Gastroesophageal sphincter (tissue), 4 donors: ENCODE results near the gene ASB10. TPM values are rescaled to one million over a fixed set of nuclear protein-coding genes. Genes with fewer than 3 reads are reported as not detected.

ENCODE experiments used
- ATAC-seq: fragments of 150-250 bp; one replicate; pipeline ENCODE4 v1.9.1; 2016; ENCODE audit warnings: mild to moderate bottlenecking, moderate library complexity
- H3K27ac ChIP-seq, 4 donors: fragments of 200-600 bp; sonication (generic) in 3 of 4; 1 replicate in 3 of 4; 2 replicates in 1 of 4; pipeline ENCODE4 v1.5.1; 2016 to 2019
- H3K27me3 ChIP-seq: fragments of 200-600 bp; sonication (generic); one replicate; pipeline ENCODE4 v1.5.1; 2019
- H3K36me3 ChIP-seq, 2 donors: fragments of 200-600 bp; sonication (generic); one replicate each; pipeline ENCODE4 v1.5.1; 2019; ENCODE audit warnings: control low read depth in 1 of 2
- H3K4me1 ChIP-seq, 3 donors: fragments of 200-600 bp; sonication (generic); 1 replicate in 2 of 3; 2 replicates in 1 of 3; pipeline ENCODE4 v1.5.1; 2016 to 2019; ENCODE audit warnings: control low read depth in 2 of 3
- H3K4me3 ChIP-seq, 2 donors: fragments of 200-600 bp; sonication (generic); one replicate each; pipeline ENCODE4 v1.5.1; 2019; ENCODE audit warnings: mild to moderate bottlenecking in 1 of 2, moderate library complexity in 1 of 2
- H3K9me3 ChIP-seq, 3 donors: fragments of 200-600 bp; sonication (generic); one replicate each; pipeline ENCODE4 v1.5.1; 2017 to 2019; ENCODE audit warnings: control low read depth in 2 of 3
- EP300 ChIP-seq: sonication (generic); formaldehyde crosslinking; IDR thresholded peaks from one replicate; pipeline ENCODE4 v1.6.1; 2017; ENCODE audit warnings: antibody characterized with exemption, mild to moderate bottlenecking
- POLR2A ChIP-seq, 2 donors: fragments of 450-650 bp; IDR thresholded peaks; one replicate each; pipeline ENCODE4 v1.6.1; 2017; ENCODE audit warnings: antibody characterized with exemption in 2 of 2, mild to moderate bottlenecking in 2 of 2, moderate library complexity in 1 of 2
- POLR2AphosphoS5 ChIP-seq: sonication (generic); formaldehyde crosslinking; IDR thresholded peaks from one replicate; pipeline ENCODE4 v1.6.1; 2017; ENCODE audit warnings: antibody characterized with exemption
- WGBS, 2 donors: methylation state at CpG; one replicate each; pipeline ENCODE4 v1.1.5; 2018; ENCODE audit warnings: low coverage in 1 of 2; 5-methylcytosine and 5-hydroxymethylcytosine counted together
- total RNA-seq, 4 donors: library from RNA; depleted of rRNA; stranded (reverse); fragments of >200 nt; gene quantifications; one replicate each; pipeline ENCODE4 v1.1.0, GENCODE V29; 2016
- TF ChIP-seq, protein P1 (sequence below), 4 experiments: fragments of 200-600 bp in 2 of 4; fragments of 450-650 bp in 2 of 4; sonication (generic) in 1 of 4; IDR thresholded peaks; one replicate each; pipeline ENCODE4 v1.5.1; 2017 to 2019; ENCODE audit warnings: antibody characterized with exemption in 4 of 4, mild to moderate bottlenecking in 2 of 4, moderate library complexity in 2 of 4

ASB10 gene
- total RNA-seq, 4 donors from 2014 or later: not detected

DNA sequence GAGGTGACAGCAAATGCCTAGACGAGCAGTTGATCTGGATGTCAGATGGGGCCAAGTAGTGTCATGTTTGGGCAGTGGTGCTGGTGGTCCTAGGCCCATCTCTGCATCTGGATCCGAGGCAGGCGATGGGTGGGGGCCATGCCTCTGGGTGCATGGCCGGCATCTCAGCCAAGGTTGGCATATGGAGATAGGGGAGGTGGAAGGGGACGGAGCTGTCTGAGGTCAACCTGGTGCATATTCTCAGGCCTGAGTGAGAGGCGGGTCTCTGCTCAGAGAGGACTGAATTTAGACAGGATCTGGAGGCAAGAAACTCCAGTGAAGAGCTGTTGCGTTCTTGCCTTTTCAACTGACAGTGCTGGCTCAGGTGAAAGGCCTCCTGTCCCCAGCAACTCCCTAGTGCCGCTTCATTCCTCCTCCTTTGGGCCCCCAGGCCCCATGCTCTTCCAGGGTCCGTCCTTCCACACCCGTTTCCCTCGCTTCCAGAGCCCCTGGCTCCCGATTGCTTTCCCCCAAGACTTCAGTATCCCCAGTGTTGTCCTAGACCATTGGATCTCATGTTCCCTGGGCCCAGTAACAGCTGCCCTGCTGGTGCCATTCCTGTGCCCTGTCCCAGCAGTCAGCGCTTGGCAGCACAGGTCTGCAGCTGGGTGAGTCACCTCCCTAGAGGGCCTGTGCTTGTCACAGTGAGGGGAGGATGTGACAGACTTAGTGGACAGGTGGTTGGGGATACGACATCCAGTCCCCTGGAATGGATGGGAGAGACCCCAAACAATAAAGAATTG lies 52.1 kb downstream of the ASB10 start:
- WGBS, 2 donors: 90% methylated on average over 9 of the region's 14 CpGs; no CpG with 5 or more reads in 1 of the 2 donors
- Histone ChIP-seq H3K4me3 (no peak overlapping the region), H3K4me1 (peaks cover 0 to 8% (median 0%) of the 10 kb centered on the region in 3 donors), H3K27ac (no peak overlapping the region), H3K9me3 (no peaks in the 10 kb centered on the region), H3K27me3 (no peaks in the 10 kb centered on the region), H3K36me3 (peaks cover 0 to 100% of the 10 kb centered on the region in 2 donors)
- no peak for ATAC-seq
- no peak for TF ChIP-seq EP300
- TF ChIP-seq POLR2A (IDR thresholded peaks at IDR 0.05): no peak
- no peak for TF ChIP-seq POLR2AphosphoS5
- TF ChIP-seq, protein P1, sequence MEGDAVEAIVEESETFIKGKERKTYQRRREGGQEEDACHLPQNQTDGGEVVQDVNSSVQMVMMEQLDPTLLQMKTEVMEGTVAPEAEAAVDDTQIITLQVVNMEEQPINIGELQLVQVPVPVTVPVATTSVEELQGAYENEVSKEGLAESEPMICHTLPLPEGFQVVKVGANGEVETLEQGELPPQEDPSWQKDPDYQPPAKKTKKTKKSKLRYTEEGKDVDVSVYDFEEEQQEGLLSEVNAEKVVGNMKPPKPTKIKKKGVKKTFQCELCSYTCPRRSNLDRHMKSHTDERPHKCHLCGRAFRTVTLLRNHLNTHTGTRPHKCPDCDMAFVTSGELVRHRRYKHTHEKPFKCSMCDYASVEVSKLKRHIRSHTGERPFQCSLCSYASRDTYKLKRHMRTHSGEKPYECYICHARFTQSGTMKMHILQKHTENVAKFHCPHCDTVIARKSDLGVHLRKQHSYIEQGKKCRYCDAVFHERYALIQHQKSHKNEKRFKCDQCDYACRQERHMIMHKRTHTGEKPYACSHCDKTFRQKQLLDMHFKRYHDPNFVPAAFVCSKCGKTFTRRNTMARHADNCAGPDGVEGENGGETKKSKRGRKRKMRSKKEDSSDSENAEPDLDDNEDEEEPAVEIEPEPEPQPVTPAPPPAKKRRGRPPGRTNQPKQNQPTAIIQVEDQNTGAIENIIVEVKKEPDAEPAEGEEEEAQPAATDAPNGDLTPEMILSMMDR (IDR thresholded peaks at IDR 0.05): no peak

DNA sequence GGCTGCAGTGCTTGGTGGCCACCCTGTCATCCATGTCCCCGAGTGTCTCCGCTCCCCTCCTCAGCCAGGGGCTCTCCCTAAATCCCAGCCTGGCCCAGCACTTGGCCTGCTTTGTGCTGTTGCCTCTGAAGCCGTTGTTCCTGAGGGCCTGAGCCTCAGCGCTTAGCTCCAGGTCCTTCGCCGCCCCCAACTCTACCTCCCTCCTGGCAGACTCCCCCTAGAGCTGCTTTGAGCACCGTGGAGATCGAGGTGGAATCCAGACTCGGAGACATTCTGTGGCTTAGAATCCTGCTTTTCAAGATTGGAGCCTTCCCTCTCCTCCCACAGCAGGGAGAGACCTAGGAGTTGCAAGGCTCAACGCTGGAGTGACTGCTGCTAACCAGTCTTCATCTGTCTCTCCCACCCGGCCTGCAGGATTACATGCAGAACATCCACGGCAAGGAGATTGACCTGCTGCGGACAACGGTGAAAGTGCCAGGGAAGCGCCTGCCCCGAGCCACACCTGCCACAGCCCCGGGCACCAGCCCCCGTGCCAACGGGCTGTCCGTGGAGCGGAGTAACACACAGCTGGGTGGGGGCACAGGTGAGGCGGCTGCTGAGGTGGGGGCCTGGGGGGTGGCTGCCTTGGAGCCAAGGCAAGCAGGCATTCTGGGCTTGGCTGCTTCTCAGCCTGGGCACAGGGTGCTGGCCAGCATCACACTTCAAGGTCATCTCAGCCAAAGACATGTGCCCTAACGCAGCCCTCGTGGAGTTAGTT lies 52.9 kb downstream of the ASB10 start:
- no peak for ATAC-seq
- no peak overlapping the region for H3K27ac ChIP-seq

DNA sequence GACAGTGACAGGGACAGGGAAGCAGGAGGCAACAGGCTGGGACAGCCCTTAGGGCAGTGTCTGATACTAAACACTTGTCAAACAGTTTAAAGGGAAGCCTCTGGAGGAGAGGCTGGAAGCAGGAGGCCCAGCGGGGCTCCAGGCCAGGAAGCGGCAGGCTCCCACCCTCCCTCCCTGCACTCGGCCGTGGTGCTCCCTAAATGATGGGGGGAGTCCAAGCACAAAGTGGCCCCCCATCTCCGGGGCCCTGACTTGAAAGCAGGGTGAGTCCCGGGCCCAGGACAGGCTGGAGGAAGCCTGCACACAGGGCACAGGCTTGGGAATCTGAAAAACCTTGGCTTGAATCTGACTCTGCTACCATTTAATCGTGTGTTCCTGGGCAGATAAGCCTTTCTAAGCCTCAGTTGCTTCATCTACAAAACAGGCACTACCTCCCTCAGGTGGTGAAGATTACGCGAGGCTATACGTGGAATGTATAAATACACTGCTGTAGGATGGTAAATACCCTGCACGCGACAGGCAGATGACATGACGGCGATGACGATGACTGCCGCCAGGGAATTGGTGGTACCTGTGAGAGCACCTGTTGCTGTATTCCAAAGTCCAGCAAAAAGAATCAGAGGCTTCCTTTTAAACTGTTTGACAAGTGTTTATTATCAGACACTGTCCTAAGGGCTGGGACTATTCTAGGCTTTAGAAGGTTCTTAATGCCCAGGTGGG lies 53.6 kb downstream of the ASB10 start:
- no peak for TF ChIP-seq POLR2A (IDR thresholded peaks at IDR 0.05)
- TF ChIP-seq, protein P1 (IDR thresholded peaks at IDR 0.05): no peak
- TF ChIP-seq POLR2AphosphoS5: no peak
- TF ChIP-seq EP300: no peak
- Histone ChIP-seq H3K27me3 (no peaks in the 10 kb centered on the region), H3K36me3 (peaks cover 0 to 100% of the 10 kb centered on the region in 2 donors), H3K4me3 (no peak overlapping the region), H3K9me3 (no peaks in the 10 kb centered on the region), H3K4me1 (peaks cover 0 to 8% (median 0%) of the 10 kb centered on the region in 3 donors), H3K27ac (no peak overlapping the region)
- WGBS, 2 donors: 88 to 89% methylated on average over 5 to 10 of the region's 16 CpGs
- no peak for ATAC-seq

More for the DNA sequence above, 52.9 kb downstream of the ASB10 start:
- Histone ChIP-seq H3K27me3 (no peaks in the 10 kb centered on the region), H3K9me3 (no peaks in the 10 kb centered on the region), H3K36me3 (peaks cover 0 to 100% of the 10 kb centered on the region in 2 donors), H3K4me1 (peaks cover 0 to 8% (median 0%) of the 10 kb centered on the region in 3 donors), H3K4me3 (no peak overlapping the region)
- 90 to 91% methylated on average over 6 to 9 of the region's 24 CpGs for WGBS, 2 donors
- TF ChIP-seq POLR2A (IDR thresholded peaks at IDR 0.05): no peak
- no peak for TF ChIP-seq EP300
- TF ChIP-seq, protein P1 (IDR thresholded peaks at IDR 0.05): no peak
- no peak for TF ChIP-seq POLR2AphosphoS5

DNA sequence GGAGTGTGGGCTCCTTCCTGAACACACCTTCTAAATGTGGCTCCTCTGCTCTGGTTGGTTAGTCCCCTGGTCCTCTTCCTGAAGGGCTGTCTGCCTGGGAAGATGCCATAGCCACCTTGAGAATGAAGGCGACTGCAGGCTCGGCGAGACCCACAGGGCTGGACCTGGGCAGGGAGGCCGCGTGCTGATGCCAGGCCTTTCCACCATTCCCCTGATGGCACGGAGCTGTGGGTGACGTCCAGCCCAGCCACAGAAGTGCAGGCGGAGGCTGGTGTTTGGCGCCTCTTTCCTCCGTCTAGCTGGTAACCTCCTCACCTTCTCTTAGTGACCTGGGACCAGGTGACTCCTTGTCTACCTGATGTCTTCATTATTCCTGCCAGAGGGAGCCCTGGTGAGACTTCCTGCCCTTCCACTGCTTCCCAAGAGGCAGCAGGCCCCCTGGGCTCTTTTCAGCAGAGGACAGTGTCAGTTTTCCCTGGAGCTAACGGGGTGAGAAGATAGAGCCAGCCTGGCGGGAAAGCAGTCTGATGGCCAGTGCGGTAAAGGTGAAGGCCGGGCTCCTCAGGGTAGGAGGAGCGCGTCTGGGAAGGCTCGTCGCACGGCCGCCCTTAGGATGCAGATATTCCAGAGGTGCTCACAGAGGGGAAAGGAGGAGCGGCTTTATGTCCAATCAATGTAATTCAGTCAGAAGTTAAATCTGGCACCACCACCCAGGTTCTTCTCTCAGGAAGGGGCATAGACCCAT lies 54.4 kb downstream of the ASB10 start:
- Histone ChIP-seq H3K4me3 (no peak overlapping the region), H3K4me1 (peaks cover 0 to 8% (median 0%) of the 10 kb centered on the region in 3 donors), H3K27ac (no peak overlapping the region), H3K36me3 (peaks cover 0 to 100% of the 10 kb centered on the region in 2 donors), H3K27me3 (no peaks in the 10 kb centered on the region), H3K9me3 (no peaks in the 10 kb centered on the region)
- TF ChIP-seq, protein P1 (IDR thresholded peaks at IDR 0.05): no peak
- TF ChIP-seq POLR2A (IDR thresholded peaks at IDR 0.05) (no peak), POLR2AphosphoS5 (no peak), EP300 (no peak)
- WGBS, 2 donors: 93 to 100% methylated on average over 1 to 5 of the region's 21 CpGs
- ATAC-seq: no peak
